MV-4-11 (cell line): Measurements from ENCODE around the gene ZC3H7B.
"Not testable (repeated sequence)": the region's sequence is repeated elsewhere in the genome, so short reads cannot be mapped to it uniquely, and the experiment has no call there.

ENCODE experiments used
- DNase-seq: peaks from one replicate; lab custom pipeline; 2025; lab: John Stamatoyannopoulos, UW

ZC3H7B gene

GRCh38 chr22:41301085-41302020 is at the start of gene ZC3H7B:
ZC3H7B (plus strand) TSS chr22:41301525; CDS start chr22:41320661, 19,136 bp downstream.
- peak; percentile 76 for DNase-seq

GRCh38 chr22:41252365-41252764 is 49.0 kb upstream of the ZC3H7B start:
- DNase-seq = no peak

GRCh38 chr22:41254230-41254629 is 47.1 kb upstream of the ZC3H7B start:
- DNase-seq = no peak

- DNase-seq = no peak
These were observed 44.8 kb upstream of the ZC3H7B start for GRCh38 chr22:41256254-41257253.

GRCh38 chr22:41257696-41258095 is 43.6 kb upstream of the ZC3H7B start:
- DNase-seq = no peak

GRCh38 chr22:41259756-41260155 is 41.6 kb upstream of the ZC3H7B start:
- DNase-seq = not testable (repeated sequence)

- no peak for DNase-seq
These were observed 40.5 kb upstream of the ZC3H7B start for GRCh38 chr22:41260871-41261270.

GRCh38 chr22:41261541-41262249 is 39.6 kb upstream of the ZC3H7B start:
- DNase-seq = no peak

- DNase-seq = no peak
These were observed 39.0 kb upstream of the ZC3H7B start for GRCh38 chr22:41262250-41262765.

GRCh38 chr22:41263704-41264103 is 37.6 kb upstream of the ZC3H7B start:
- DNase-seq = no peak

GRCh38 chr22:41264408-41264941 is 36.9 kb upstream of the ZC3H7B start:
- no peak for DNase-seq

- no peak for DNase-seq
These were observed 33.4 kb upstream of the ZC3H7B start for GRCh38 chr22:41267958-41268357.

GRCh38 chr22:41271787-41272186 is 29.5 kb upstream of the ZC3H7B start:
- DNase-seq = no peak

GRCh38 chr22:41273128-41273527 is 28.2 kb upstream of the ZC3H7B start:
- no peak for DNase-seq

- DNase-seq = no peak
These were observed 26.5 kb upstream of the ZC3H7B start for GRCh38 chr22:41274856-41275255.

- DNase-seq = no peak
These were observed 21.3 kb upstream of the ZC3H7B start for GRCh38 chr22:41280065-41280464.

GRCh38 chr22:41280854-41281253 is 20.5 kb upstream of the ZC3H7B start:
- DNase-seq = no peak

- no peak for DNase-seq
These were observed 16.9 kb upstream of the ZC3H7B start for GRCh38 chr22:41284465-41284864.

- peak; percentile 75 for DNase-seq
These were observed 15.9 kb upstream of the ZC3H7B start for GRCh38 chr22:41285441-41285819.

GRCh38 chr22:41285820-41286638 is 15.3 kb upstream of the ZC3H7B start, which contains the start of gene RANGAP1:
RANGAP1 (minus strand) TSS chr22:41286187; CDS start chr22:41281044, 5,143 bp downstream.
- DNase-seq = peak; percentile 98
